Trophoblast cell (in vitro differentiated cells and primary cell): ENCODE data around the gene ELK3.
A peak's percentile ranks its signal among the peaks of the same experiment; 100 is the strongest.

Source experiments
- DNase-seq, 2 donors: peaks; one replicate each; pipeline ENCODE4 v3.0.0-alpha.2; 2016
- H2AFZ ChIP-seq: 2 replicates; pipeline ENCODE4 v1.6.1; 2013; ENCODE audit warnings: low read length, moderate library complexity, mild to moderate bottlenecking; ENCODE audit not compliant: insufficient read depth, poor library complexity
- H2AK5ac ChIP-seq: 2 replicates; pipeline ENCODE4 v1.6.1; 2013; ENCODE audit warnings: mild to moderate bottlenecking, low read length
- H2BK120ac ChIP-seq: 2 replicates; pipeline ENCODE4 v1.6.1; 2013; ENCODE audit warnings: low read length, mild to moderate bottlenecking, moderate library complexity; ENCODE audit not compliant: insufficient read depth, poor library complexity
- H2BK12ac ChIP-seq: 2 replicates; pipeline ENCODE4 v1.6.1; 2013; ENCODE audit warnings: mild to moderate bottlenecking, low read length, moderate library complexity
- H2BK5ac ChIP-seq: 2 replicates; pipeline ENCODE4 v1.6.1; 2013; ENCODE audit warnings: low read length, low read depth, moderate library complexity, mild to moderate bottlenecking; ENCODE audit not compliant: poor library complexity
- H3K14ac ChIP-seq: 2 replicates; pipeline ENCODE4 v1.6.1; 2013; ENCODE audit warnings: mild to moderate bottlenecking, low read length
- H3K18ac ChIP-seq: 2 replicates; pipeline ENCODE4 v1.6.1; 2013; ENCODE audit warnings: mild to moderate bottlenecking, low read length
- H3K23ac ChIP-seq: 2 replicates; pipeline ENCODE4 v1.6.1; 2013; ENCODE audit warnings: low read length
- H3K27ac ChIP-seq: 2 replicates; pipeline ENCODE4 v1.5.1; 2013; ENCODE audit warnings: low read depth, mild to moderate bottlenecking, inconsistent platforms, low read length, moderate library complexity
- H3K27me3 ChIP-seq: 2 replicates; pipeline ENCODE4 v1.6.1; 2013; ENCODE audit warnings: inconsistent platforms, mild to moderate bottlenecking, low read length, moderate library complexity; ENCODE audit not compliant: insufficient read depth
- H3K36me3 ChIP-seq, 2 experiments: 1 replicate in 1 of 2; 2 replicates in 1 of 2; pipeline ENCODE4 v1.6.1; 2013; ENCODE audit warnings: low read length in 2 of 2, mild to moderate bottlenecking in 2 of 2, moderate library complexity in 1 of 2; ENCODE audit not compliant: insufficient read depth in 2 of 2, control insufficient read depth in 1 of 2
- H3K4ac ChIP-seq: 2 replicates; pipeline ENCODE4 v1.6.1; 2013; ENCODE audit warnings: low read depth, mild to moderate bottlenecking, low read length, moderate library complexity
- H3K4me1 ChIP-seq, 2 experiments: 1 replicate in 1 of 2; 2 replicates in 1 of 2; pipeline ENCODE4 v1.6.1; 2013; ENCODE audit warnings: low read length in 2 of 2, mild to moderate bottlenecking in 2 of 2, moderate library complexity in 1 of 2; ENCODE audit not compliant: insufficient read depth in 2 of 2, control insufficient read depth in 1 of 2
- H3K4me2 ChIP-seq: 2 replicates; pipeline ENCODE4 v1.6.1; 2013; ENCODE audit warnings: inconsistent platforms, mild to moderate bottlenecking, low read length, moderate library complexity
- H3K4me3 ChIP-seq: 2 replicates; pipeline ENCODE4 v1.5.1; 2013; ENCODE audit warnings: mild to moderate bottlenecking, low read depth, low read length, inconsistent platforms
- H3K79me1 ChIP-seq: one replicate; pipeline ENCODE4 v1.6.1; 2013; ENCODE audit warnings: low read length
- H3K79me2 ChIP-seq: 2 replicates; pipeline ENCODE4 v1.6.1; 2013; ENCODE audit warnings: low read length, mild to moderate bottlenecking; ENCODE audit not compliant: control insufficient read depth, insufficient read depth, poor library complexity
- H3K9ac ChIP-seq: 2 replicates; pipeline ENCODE4 v1.6.1; 2013; ENCODE audit warnings: mild to moderate bottlenecking, low read length
- H3K9me3 ChIP-seq: 2 replicates; pipeline ENCODE4 v1.6.1; 2013; ENCODE audit warnings: low read depth, mild to moderate bottlenecking, control low read depth, inconsistent platforms, low read length; ENCODE audit not compliant: insufficient read depth
- H4K12ac ChIP-seq: 2 replicates; pipeline ENCODE4 v1.6.1; 2013; ENCODE audit warnings: low read depth, mild to moderate bottlenecking, low read length, moderate library complexity
- H4K8ac ChIP-seq: 2 replicates; pipeline ENCODE4 v1.6.1; 2013; ENCODE audit warnings: low read depth, mild to moderate bottlenecking, low read length, moderate library complexity
- H4K91ac ChIP-seq: one replicate; pipeline ENCODE4 v1.6.1; 2013; ENCODE audit warnings: low read depth, mild to moderate bottlenecking, low read length, moderate library complexity
- WGBS: extraction: QIAGEN DNeasy Blood & Tissue Kit; methylation state at CpG from one replicate; pipeline ENCODE4 v1.1.7; 2013; ENCODE audit warnings: missing lambda C conversion rate; ENCODE audit not compliant: insufficient read length, insufficient coverage; ENCODE audit errors: extremely low coverage; 5-methylcytosine and 5-hydroxymethylcytosine counted together

ELK3 gene

DNA sequence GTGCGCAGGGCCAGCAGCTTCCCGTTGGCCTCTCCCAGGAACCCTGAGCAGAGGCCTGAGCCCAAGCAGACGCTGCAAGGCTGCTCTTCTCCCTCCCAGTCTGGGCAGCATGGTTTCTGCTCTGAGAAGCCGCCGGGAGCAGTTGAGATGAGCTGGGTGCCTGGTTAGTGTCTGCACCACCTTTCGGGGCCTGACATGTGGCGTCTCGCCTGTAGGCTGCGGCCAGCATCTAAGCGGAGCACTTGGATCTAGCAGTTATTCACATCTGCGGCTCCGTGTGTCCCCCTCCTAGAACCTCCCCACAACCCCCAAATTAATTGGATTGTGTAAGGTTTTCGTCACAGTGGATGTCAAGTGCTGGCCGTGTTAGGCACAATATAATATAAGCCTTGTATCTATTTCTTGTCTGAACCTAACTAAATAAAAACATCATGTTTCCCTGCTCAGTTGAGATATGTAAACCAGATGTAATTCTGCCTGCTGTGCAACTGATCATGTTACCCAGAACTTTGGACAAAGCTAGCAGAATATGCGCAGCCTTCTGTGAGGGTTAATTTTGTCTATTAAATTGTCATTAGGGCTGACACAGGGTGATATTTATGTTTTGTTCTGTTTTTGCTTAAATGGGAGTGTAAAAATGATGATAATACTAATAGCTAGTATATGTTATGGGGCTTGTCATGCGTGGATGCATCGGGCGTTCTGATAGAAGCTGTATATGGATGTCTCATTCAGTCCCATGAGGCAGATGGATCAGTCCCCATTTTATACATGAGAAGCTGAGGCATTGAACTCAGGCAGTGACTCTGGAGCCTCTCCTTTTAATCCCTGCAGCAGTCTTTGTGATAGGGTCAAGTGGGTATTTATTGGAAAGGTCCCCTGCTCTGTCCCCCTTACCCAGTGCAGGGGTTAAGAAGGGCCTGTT is 45.8 kb downstream of the ELK3 start:
- Histone ChIP-seq H4K91ac (no peak overlapping the region), H3K18ac (no peak overlapping the region), H3K4me2 (peak overlapping the region; percentile 21), H2BK12ac (no peak overlapping the region), H2BK120ac (no peak overlapping the region), H3K79me1 (no peaks in the 10 kb centered on the region), H2AFZ (no peak overlapping the region), H3K79me2 (no peaks in the 10 kb centered on the region), H3K36me3 (peaks cover 10 to 13% of the 10 kb centered on the region in 2 experiments), H3K4me3 (no peak overlapping the region), H3K9ac (no peak overlapping the region), H2BK5ac (no peak overlapping the region), H3K27ac (peak overlapping the region; percentile 6), H2AK5ac (no peak overlapping the region), H4K8ac (no peak overlapping the region), H3K9me3 (no peaks in the 10 kb centered on the region), H3K27me3 (no peaks in the 10 kb centered on the region), H3K14ac (no peak overlapping the region), H3K4me1 (peaks cover 17 to 24% of the 10 kb centered on the region in 2 experiments), H4K12ac (no peak overlapping the region), H3K4ac (no peak overlapping the region), H3K23ac (no peak overlapping the region)
- no peak for DNase-seq
- WGBS, result no CpG with 5 or more reads among the region's 18 CpGs

DNA sequence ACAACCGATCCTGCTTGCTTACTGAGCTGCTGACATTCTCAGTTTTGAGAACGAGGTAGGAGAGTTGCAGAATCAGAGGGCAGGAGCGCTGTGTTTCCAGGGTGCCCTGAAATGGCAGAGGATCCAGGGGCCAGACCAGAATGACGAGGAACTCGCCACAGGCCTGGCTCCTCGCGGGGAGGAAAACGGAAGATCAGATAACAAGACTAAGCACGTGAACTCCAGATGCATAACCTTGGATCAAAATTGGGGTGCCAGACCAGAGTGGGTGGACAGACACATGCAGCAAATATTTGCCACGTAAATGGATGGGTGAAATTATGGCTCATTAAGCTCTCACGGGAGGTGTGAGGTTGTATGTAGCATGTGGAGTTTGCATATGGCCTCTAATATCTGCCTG is 46.5 kb downstream of the ELK3 start:
- no peak overlapping the region for H3K4me3 ChIP-seq
- no peaks in the 10 kb centered on the region for H3K79me2 ChIP-seq
- no peak overlapping the region for H3K9ac ChIP-seq
- peaks cover 17 to 24% of the 10 kb centered on the region in 2 experiments for H3K4me1 ChIP-seq
- H2AK5ac ChIP-seq, result no peak overlapping the region
- H4K12ac ChIP-seq, result no peak overlapping the region
- no peak overlapping the region for H2AFZ ChIP-seq
- H3K14ac ChIP-seq, result no peak overlapping the region
- DNase-seq, result no peak
- H3K9me3 ChIP-seq, result no peaks in the 10 kb centered on the region
- no peaks in the 10 kb centered on the region for H3K79me1 ChIP-seq
- no peak overlapping the region for H3K18ac ChIP-seq
- H4K91ac ChIP-seq, result no peak overlapping the region
- H3K23ac ChIP-seq, result no peak overlapping the region
- no peak overlapping the region for H2BK120ac ChIP-seq
- H2BK5ac ChIP-seq, result no peak overlapping the region
- peaks cover 7 to 8% of the 10 kb centered on the region in 2 experiments for H3K36me3 ChIP-seq
- no peak overlapping the region for H2BK12ac ChIP-seq
- no peak overlapping the region for H3K27ac ChIP-seq
- no CpG with 5 or more reads among the region's 11 CpGs for WGBS
- H4K8ac ChIP-seq, result no peak overlapping the region
- H3K27me3 ChIP-seq, result no peaks in the 10 kb centered on the region
- no peak overlapping the region for H3K4ac ChIP-seq
- H3K4me2 ChIP-seq, result peak overlapping the region; percentile 21

DNA sequence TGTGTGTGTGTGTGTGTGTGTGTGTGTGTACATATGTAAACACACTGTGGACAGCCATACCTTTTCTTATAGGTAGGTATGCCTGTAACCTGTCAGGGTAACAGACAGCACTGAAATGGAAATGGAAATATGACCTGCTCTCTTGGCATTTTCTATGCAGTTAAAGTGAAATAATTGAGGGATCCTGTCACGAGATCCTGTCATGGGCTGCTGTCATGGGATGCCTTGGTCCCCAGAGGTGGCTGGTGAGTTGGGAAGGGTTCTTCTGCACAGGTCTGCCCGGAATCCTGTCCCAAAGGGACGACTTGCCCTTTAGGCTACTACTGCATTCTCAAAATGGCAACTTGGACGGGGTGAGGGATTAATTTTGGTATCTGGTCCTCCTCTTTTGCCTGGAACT is 47.3 kb downstream of the ELK3 start:
- peak in 1 of 2 donors; percentile 37 for DNase-seq
- H3K18ac ChIP-seq, result no peak overlapping the region
- H2AFZ ChIP-seq, result no peak overlapping the region
- no peak overlapping the region for H3K9ac ChIP-seq
- no peaks in the 10 kb centered on the region for H3K79me2 ChIP-seq
- H2BK5ac ChIP-seq, result no peak overlapping the region
- H3K23ac ChIP-seq, result no peak overlapping the region
- H2BK12ac ChIP-seq, result no peak overlapping the region
- H4K12ac ChIP-seq, result no peak overlapping the region
- H3K4me2 ChIP-seq, result no peak overlapping the region
- H3K79me1 ChIP-seq, result no peaks in the 10 kb centered on the region
- no peak overlapping the region for H3K4me3 ChIP-seq
- no peak overlapping the region for H3K4ac ChIP-seq
- no peak overlapping the region for H2BK120ac ChIP-seq
- H3K27ac ChIP-seq, result no peak overlapping the region
- peaks cover 3 to 4% of the 10 kb centered on the region in 2 experiments for H3K36me3 ChIP-seq
- WGBS, result no CpG with 5 or more reads among the region's 4 CpGs
- no peak overlapping the region for H4K8ac ChIP-seq
- H4K91ac ChIP-seq, result no peak overlapping the region
- peaks cover 17 to 24% of the 10 kb centered on the region in 2 experiments for H3K4me1 ChIP-seq
- H3K14ac ChIP-seq, result no peak overlapping the region
- no peak overlapping the region for H2AK5ac ChIP-seq
- no peaks in the 10 kb centered on the region for H3K9me3 ChIP-seq
- no peaks in the 10 kb centered on the region for H3K27me3 ChIP-seq

DNA sequence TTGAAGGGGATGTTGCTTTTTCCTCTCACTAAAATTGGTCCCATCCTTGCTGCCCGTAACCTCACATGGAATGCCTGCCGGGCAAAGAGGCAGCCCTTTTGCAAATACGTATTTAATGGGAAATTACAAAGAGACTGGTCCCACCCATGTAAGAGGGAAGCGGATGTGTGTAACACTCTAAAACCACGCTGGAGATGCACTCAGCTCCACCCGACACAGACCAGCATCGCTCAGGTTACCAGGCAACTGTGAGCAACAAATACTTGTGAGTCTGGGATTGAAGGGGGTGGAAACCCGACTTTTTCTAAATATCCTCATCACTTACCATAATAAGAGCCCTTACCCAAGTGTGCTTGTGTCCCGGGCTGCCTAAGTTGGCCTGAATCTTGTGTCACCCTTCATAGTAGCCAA is 47.7 kb downstream of the ELK3 start:
- Histone ChIP-seq H3K9ac (no peak overlapping the region), H4K91ac (no peak overlapping the region), H3K79me1 (no peaks in the 10 kb centered on the region), H3K4me1 (peaks cover 17 to 24% of the 10 kb centered on the region in 2 experiments), H3K4me3 (no peak overlapping the region), H2AFZ (no peak overlapping the region), H3K36me3 (peaks cover 4% of the 10 kb centered on the region in 2 experiments), H3K4ac (no peak overlapping the region), H3K79me2 (no peaks in the 10 kb centered on the region), H2BK120ac (no peak overlapping the region), H3K4me2 (no peak overlapping the region), H3K27me3 (no peaks in the 10 kb centered on the region), H4K8ac (no peak overlapping the region), H3K23ac (no peak overlapping the region), H3K18ac (no peak overlapping the region), H2BK12ac (no peak overlapping the region), H2BK5ac (no peak overlapping the region), H3K14ac (no peak overlapping the region), H2AK5ac (no peak overlapping the region), H3K9me3 (no peaks in the 10 kb centered on the region), H3K27ac (no peak overlapping the region), H4K12ac (no peak overlapping the region)
- WGBS, result no CpG with 5 or more reads among the region's 9 CpGs
- peak; percentile 92 for DNase-seq
